ENCODE results near the gene OR7A5. TPM values are rescaled to one million over a fixed set of nuclear protein-coding genes. Genes with fewer than 3 reads are reported as not detected.

The OR7A5 gene
- total RNA-seq, 1 experiment from 2014 or later, result not detected

DNA sequence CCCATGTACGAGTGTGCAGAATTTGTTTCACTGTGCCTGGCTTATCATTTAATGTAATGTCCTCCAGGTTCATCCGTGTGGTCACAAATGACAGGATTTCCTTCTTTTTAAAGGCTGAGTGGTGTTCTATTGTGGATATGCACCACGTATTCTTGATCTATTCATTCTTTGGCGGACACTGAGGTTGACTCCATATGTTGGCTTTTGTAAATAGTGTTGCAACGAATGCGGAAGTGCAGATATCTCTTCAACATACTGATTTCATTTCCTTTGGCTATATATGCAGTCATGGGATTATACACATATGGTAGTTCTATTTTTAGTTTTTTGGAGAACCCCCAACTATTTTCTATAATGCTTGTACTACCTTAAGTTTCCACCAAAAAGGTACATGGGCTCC lies 13.0 kb downstream of the OR7A5 start:
- H3K4me2 ChIP-seq (ENCODE audit: insufficient read depth, insufficient read length, low read length), result no peak overlapping the region
- H2AFZ ChIP-seq (ENCODE audit: low read length), result no peak overlapping the region
- no peak overlapping the region for H2BK20ac ChIP-seq (ENCODE audit: low read depth, low read length, poor library complexity, severe bottlenecking)
- H4K5ac ChIP-seq (ENCODE audit: insufficient read length, low read depth, low read length), result no peak overlapping the region
- H3K18ac ChIP-seq (ENCODE audit: insufficient read length, low read depth, low read length), result no peak overlapping the region
- H2BK5ac ChIP-seq (ENCODE audit: insufficient read length, low read length), result no peak overlapping the region
- no peaks in the 10 kb centered on the region for H4K20me1 ChIP-seq (ENCODE audit: control insufficient read depth, insufficient read depth, insufficient read length)
- H3K14ac ChIP-seq (ENCODE audit: insufficient read depth, low read length), result no peak overlapping the region
- TF ChIP-seq, protein P1, sequence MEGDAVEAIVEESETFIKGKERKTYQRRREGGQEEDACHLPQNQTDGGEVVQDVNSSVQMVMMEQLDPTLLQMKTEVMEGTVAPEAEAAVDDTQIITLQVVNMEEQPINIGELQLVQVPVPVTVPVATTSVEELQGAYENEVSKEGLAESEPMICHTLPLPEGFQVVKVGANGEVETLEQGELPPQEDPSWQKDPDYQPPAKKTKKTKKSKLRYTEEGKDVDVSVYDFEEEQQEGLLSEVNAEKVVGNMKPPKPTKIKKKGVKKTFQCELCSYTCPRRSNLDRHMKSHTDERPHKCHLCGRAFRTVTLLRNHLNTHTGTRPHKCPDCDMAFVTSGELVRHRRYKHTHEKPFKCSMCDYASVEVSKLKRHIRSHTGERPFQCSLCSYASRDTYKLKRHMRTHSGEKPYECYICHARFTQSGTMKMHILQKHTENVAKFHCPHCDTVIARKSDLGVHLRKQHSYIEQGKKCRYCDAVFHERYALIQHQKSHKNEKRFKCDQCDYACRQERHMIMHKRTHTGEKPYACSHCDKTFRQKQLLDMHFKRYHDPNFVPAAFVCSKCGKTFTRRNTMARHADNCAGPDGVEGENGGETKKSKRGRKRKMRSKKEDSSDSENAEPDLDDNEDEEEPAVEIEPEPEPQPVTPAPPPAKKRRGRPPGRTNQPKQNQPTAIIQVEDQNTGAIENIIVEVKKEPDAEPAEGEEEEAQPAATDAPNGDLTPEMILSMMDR (conservative IDR thresholded peaks at IDR 0.05), result no peak
- no peaks in the 10 kb centered on the region for H3K9me3 ChIP-seq (ENCODE audit: control insufficient read depth, low read depth, low read length)
- no peak overlapping the region for H3K9ac ChIP-seq (ENCODE audit: extremely low read depth, insufficient read length, low read length)
- no peak for DNase-seq
- no peaks in the 10 kb centered on the region for H3K27me3 ChIP-seq (ENCODE audit: insufficient read depth, low read length)
- H3K4me3 Mint-ChIP-seq, result no peak overlapping the region
- no peak overlapping the region for H4K8ac ChIP-seq (replicated peaks; ENCODE audit: insufficient read length, low read depth, low read length)
- no peak overlapping the region for H3K27ac Mint-ChIP-seq
- H3K79me2 ChIP-seq (ENCODE audit: insufficient read depth, low read length), result no peaks in the 10 kb centered on the region
- no peaks in the 10 kb centered on the region for H3K79me1 ChIP-seq (ENCODE audit: insufficient read depth, low read depth, low read length, poor library complexity, severe bottlenecking)
- H3K56ac ChIP-seq (ENCODE audit: insufficient read length, low read depth, low read length), result no peak overlapping the region
- WGBS (ENCODE audit: extremely low coverage, insufficient read length, low lambda C conversion rate), result no CpG with 5 or more reads among the region's 6 CpGs
- H2BK120ac ChIP-seq (ENCODE audit: low read depth, low read length, poor library complexity, severe bottlenecking), result no peak overlapping the region
- H3K23me2 ChIP-seq (ENCODE audit: insufficient read length, low read depth, low read length, poor library complexity, severe bottlenecking), result no peaks in the 10 kb centered on the region
- no peak overlapping the region for H3K23ac ChIP-seq (ENCODE audit: insufficient read length, low read depth, low read length)
- peaks cover 0 to 21% (median 0%) of the 10 kb centered on the region in 3 experiments; a peak in 2 of 7 replicates for H3K36me3 Mint-ChIP-seq (ENCODE audit: insufficient read depth in 1 of 3, low read depth in 3 of 3)
- no peaks in the 10 kb centered on the region for H3K4me1 ChIP-seq (ENCODE audit: insufficient read depth, low read length)
- no peak overlapping the region for H2BK12ac ChIP-seq (ENCODE audit: insufficient read length, low read depth, low read length)
- H3T11ph ChIP-seq (ENCODE audit: low read length), result no peak overlapping the region
- H2BK15ac ChIP-seq (ENCODE audit: low read depth, low read length), result no peak overlapping the region
- H3K4ac ChIP-seq (ENCODE audit: low read depth, low read length), result no peak overlapping the region
- no peaks in the 10 kb centered on the region for H3K4me1 Mint-ChIP-seq
- peaks cover 48 to 97% of the 10 kb centered on the region in 2 experiments for H3K9me3 Mint-ChIP-seq
- H2AK5ac ChIP-seq (ENCODE audit: insufficient read length, low read length), result no peak overlapping the region
- no peak overlapping the region for H4K91ac ChIP-seq (ENCODE audit: insufficient read length, low read depth, low read length)
- no peaks in the 10 kb centered on the region; the same call in 1 of the 2 replicates for H3K27me3 Mint-ChIP-seq (ENCODE audit: low read depth)
- H3K27ac ChIP-seq (ENCODE audit: insufficient read length, low read depth, low read length), result no peak overlapping the region

Data from H9 (cell line).